H1 (cell line): ENCODE measurements around the gene PREX1. TPM values are rescaled to one million over a fixed set of nuclear protein-coding genes. Genes with fewer than 3 reads are reported as not detected.

Experiments used
- CHD2 ChIP-seq: IDR thresholded peaks from 2 replicates; pipeline ENCODE4 v1.6.1; 2012; ENCODE audit warnings: low read length, improper control_type of control experiment
- CHD7 ChIP-seq: fragments of 300-600 bp; sonication (generic); IDR thresholded peaks from 2 replicates; pipeline ENCODE4 v1.7.1; 2012; ENCODE audit warnings: low read length, moderate library complexity, mild to moderate bottlenecking, inconsistent platforms; ENCODE audit not compliant: insufficient replicate concordance
- JUN ChIP-seq: IDR thresholded peaks from 2 replicates; pipeline ENCODE4 v1.6.1; 2011; ENCODE audit warnings: low read depth, mild to moderate bottlenecking, improper control_type of control experiment, low read length
- polyA plus RNA-seq, 7 experiments: library from polyadenylated mRNA; depleted of rRNA in 3 of 7; stranded (reverse) in 5 of 7; unstranded in 2 of 7; fragments of >200 nt in 5 of 7; fragments of 200-250 nt in 2 of 7; gene quantifications; 1 replicate in 5 of 7; 2 replicates in 1 of 7; 4 replicates in 1 of 7; pipeline versions ENCODE4 v1.2.1 to v1.2.3, GENCODE V29; 2011 to 2013; ENCODE audit warnings: missing spikeins in 2 of 7, mixed read lengths in 2 of 7
- total RNA-seq: library from RNA; stranded (reverse); fragmentation: NEBNext Ultra II Directional; extraction: Animal tissue kit (Norgen Biotek cat#: 25700); gene quantifications from 2 replicates; pipeline ENCODE4 v1.2.1, GENCODE V29; 2021

The PREX1 gene
- total and polyA plus RNA-seq, 2 of the 8 experiments (the other 6 are each of a cell fraction or from before 2014, with no cell fraction given) = 10.7 to 12.8 TPM

- TF ChIP-seq CHD7 (no peak), CHD2 (no peak), JUN (no peak)
Observed at GRCh38 chr20:48703511-48704219, 124.1 kb downstream of the PREX1 start (continued).
